Tibial artery (tissue), 4 donors: ENCODE measurements around the gene KCNMA1.

Experiments
- DNase-seq, 2 donors: peaks; one replicate each; pipeline ENCODE4 v3.0.0-alpha.2; 2019
- H3K27ac ChIP-seq, 2 donors: fragments of 200-600 bp; sonication (generic) in 1 of 2; 1 replicate in 1 of 2; 2 replicates in 1 of 2; pipeline ENCODE4 v1.5.1; 2018 to 2019; ENCODE audit warnings: mild to moderate bottlenecking in 1 of 2
- H3K27me3 ChIP-seq, 2 donors: fragments of 200-600 bp; sonication (generic) in 1 of 2; one replicate each; pipeline versions ENCODE4 v1.5.1 to v1.6.0; 2016 to 2019
- H3K36me3 ChIP-seq, 3 donors: fragments of 200-600 bp; sonication (generic) in 2 of 3; one replicate each; pipeline ENCODE4 v1.5.1; 2016 to 2019; ENCODE audit warnings: mild to moderate bottlenecking in 2 of 3
- H3K4me1 ChIP-seq, 4 donors: fragments of 200-600 bp; sonication (generic) in 2 of 4; 1 replicate in 3 of 4; 2 replicates in 1 of 4; pipeline ENCODE4 v1.5.1; 2016 to 2019
- H3K4me3 ChIP-seq, 2 donors: fragments of 200-600 bp; sonication (generic) in 1 of 2; 1 replicate in 1 of 2; 2 replicates in 1 of 2; pipeline ENCODE4 v1.5.1; 2018 to 2019; ENCODE audit warnings: mild to moderate bottlenecking in 2 of 2
- H3K9me3 ChIP-seq, 3 donors: fragments of 200-600 bp; sonication (generic) in 1 of 3; one replicate each; pipeline ENCODE4 v1.5.1; 2016 to 2019
- intact Hi-C: fragments of 100-400 bp; cut with DNase I; formaldehyde crosslinking; loops from one replicate; pipeline ENCODE4 v1.15.0; 2023; ENCODE audit warnings: low total_unique reads
- TF ChIP-seq, protein P1 (sequence below), 2 experiments: fragments of 200-600 bp in 1 of 2; fragments of 450-650 bp in 1 of 2; IDR thresholded peaks; one replicate each; pipeline ENCODE4 v1.5.1; 2017 to 2019; ENCODE audit warnings: antibody characterized with exemption in 2 of 2, mild to moderate bottlenecking in 1 of 2, moderate library complexity in 1 of 2

KCNMA1 gene

DNA sequence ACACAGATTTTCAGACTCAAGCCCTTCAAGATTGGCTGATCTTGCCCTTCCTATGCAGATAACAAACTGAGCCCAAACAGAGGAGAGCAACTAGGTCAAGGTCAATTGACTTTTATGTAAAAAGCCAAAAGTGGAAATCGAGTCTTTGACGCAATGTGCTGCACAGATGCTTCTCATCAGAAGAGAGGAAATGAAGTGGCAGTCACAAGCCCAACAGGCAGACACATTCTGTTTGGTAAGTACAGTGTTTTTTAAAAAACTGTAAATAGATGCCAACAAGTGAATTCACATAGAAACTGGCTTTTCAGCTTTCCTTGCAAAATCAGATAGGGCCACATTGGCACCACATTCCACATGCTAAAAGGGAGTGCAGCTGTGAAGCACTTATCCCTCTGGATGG is 606.6 kb downstream of the KCNMA1 start:
- no peak overlapping the region for H3K4me3 ChIP-seq
- intact Hi-C loops, result no loop called here

DNA sequence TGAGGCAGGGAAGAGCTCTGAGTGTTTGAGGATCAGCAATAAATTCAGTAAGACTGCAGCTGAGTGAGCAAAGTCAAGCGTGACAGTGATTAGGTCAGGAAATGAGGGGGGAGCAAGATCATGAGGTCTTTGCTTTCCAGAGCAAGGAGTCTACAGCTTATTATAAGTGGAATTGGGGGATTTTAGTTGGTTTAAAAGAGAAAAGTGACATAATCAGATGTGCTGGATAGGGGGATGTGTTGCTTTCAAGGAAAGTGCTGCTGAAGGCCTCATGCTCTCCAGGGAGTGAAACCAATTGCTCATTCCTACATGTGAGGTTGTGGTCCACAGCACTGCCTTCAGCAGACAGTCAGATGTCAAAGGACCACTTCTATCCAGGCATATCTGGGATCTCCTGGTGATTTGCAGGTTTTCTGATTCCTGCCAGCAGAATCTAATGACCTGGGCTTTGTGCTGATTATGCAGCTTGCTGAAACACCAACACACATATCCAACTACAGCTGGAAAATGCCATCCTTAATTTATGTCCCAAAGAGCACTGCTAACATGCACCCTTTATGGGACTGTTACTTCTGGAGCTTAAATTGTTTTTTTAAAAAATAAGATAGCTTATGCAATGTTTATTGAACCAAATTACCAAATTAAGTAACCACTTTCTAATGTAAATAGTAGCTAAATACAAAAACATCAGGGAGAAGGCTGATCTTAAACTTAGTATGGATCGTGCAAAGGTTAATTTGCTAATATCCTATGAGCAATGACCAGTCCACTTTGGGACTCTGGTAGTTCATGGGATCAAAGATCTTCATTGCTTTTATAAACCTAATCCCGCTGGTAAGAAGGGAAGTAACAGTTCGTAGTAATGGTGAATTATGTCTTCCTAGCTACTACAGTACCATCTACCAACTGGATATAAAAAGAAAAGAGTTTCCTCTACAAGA is 607.6 kb downstream of the KCNMA1 start:
- intact Hi-C loops, result no loop called here
- H3K27me3 ChIP-seq, result no peaks in the 10 kb centered on the region
- no peak for DNase-seq
- no peaks in the 10 kb centered on the region for H3K9me3 ChIP-seq
- peaks cover 0 to 18% (median 10%) of the 10 kb centered on the region in 4 donors for H3K4me1 ChIP-seq
- no peak overlapping the region for H3K27ac ChIP-seq
- no peaks in the 10 kb centered on the region for H3K36me3 ChIP-seq
- H3K4me3 ChIP-seq, result no peak overlapping the region
- TF ChIP-seq, protein P1, sequence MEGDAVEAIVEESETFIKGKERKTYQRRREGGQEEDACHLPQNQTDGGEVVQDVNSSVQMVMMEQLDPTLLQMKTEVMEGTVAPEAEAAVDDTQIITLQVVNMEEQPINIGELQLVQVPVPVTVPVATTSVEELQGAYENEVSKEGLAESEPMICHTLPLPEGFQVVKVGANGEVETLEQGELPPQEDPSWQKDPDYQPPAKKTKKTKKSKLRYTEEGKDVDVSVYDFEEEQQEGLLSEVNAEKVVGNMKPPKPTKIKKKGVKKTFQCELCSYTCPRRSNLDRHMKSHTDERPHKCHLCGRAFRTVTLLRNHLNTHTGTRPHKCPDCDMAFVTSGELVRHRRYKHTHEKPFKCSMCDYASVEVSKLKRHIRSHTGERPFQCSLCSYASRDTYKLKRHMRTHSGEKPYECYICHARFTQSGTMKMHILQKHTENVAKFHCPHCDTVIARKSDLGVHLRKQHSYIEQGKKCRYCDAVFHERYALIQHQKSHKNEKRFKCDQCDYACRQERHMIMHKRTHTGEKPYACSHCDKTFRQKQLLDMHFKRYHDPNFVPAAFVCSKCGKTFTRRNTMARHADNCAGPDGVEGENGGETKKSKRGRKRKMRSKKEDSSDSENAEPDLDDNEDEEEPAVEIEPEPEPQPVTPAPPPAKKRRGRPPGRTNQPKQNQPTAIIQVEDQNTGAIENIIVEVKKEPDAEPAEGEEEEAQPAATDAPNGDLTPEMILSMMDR (IDR thresholded peaks at IDR 0.05), result no peak

More for the DNA sequence above, 606.6 kb downstream of the KCNMA1 start:
- TF ChIP-seq, protein P1 (IDR thresholded peaks at IDR 0.05), result no peak
- Histone ChIP-seq H3K36me3 (no peaks in the 10 kb centered on the region), H3K9me3 (no peaks in the 10 kb centered on the region), H3K27me3 (no peaks in the 10 kb centered on the region), H3K4me1 (peaks cover 0 to 18% (median 10%) of the 10 kb centered on the region in 4 donors), H3K27ac (no peak overlapping the region)
- no peak for DNase-seq

DNA sequence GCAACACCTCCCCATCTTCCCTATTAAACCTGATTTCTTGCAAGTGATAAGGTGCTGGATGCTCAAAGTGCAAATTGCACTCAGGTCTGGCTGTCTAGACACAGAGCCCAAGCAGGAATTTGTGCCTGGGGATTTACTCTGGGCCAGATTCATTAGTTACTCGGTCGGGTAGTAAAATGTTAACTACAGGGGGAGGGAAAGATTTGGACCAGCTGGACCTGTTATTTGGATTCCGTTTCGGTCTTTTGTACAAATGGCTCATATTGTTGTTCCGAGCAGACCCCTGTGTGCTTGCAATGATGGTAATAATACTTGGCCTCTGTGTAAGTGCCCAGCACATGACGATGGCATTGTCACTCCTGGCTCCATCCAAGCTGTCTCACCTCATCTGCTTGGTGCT is 609.6 kb downstream of the KCNMA1 start:
- no peak overlapping the region for H3K27ac ChIP-seq
- no peaks in the 10 kb centered on the region for H3K9me3 ChIP-seq
- intact Hi-C loops, result no loop called here
- peaks cover 0 to 15% (median 7%) of the 10 kb centered on the region in 4 donors for H3K4me1 ChIP-seq
- no peaks in the 10 kb centered on the region for H3K27me3 ChIP-seq
- DNase-seq, result no peak
- no peaks in the 10 kb centered on the region for H3K36me3 ChIP-seq
- H3K4me3 ChIP-seq, result no peak overlapping the region
- TF ChIP-seq, protein P1 (IDR thresholded peaks at IDR 0.05), result no peak

DNA sequence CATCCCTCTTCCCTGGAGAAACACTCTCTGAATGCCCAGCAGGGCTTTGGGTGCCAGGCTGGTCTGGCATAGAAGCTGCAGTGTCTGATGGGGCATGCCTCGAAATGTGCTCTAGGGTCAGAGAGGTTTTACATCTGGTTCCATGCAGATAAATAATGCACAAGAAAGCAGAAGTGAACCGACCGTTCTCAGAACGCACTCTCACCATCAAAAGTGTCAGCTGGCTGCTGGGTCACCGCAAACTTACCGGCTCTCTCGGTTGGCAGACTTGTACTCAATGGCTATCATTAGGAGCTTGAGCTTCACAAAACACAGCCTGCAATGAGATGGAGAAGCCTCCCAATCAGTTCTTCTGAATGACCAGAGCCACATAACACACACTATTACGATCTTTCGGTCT is 610.0 kb downstream of the KCNMA1 start:
- Histone ChIP-seq H3K4me1 (peaks cover 0 to 20% (median 7%) of the 10 kb centered on the region in 4 donors), H3K9me3 (no peaks in the 10 kb centered on the region), H3K4me3 (no peak overlapping the region), H3K36me3 (no peaks in the 10 kb centered on the region), H3K27me3 (no peaks in the 10 kb centered on the region), H3K27ac (no peak overlapping the region)
- intact Hi-C loops, result no loop called here
- TF ChIP-seq, protein P1 (IDR thresholded peaks at IDR 0.05), result no peak
- DNase-seq, result no peak

DNA sequence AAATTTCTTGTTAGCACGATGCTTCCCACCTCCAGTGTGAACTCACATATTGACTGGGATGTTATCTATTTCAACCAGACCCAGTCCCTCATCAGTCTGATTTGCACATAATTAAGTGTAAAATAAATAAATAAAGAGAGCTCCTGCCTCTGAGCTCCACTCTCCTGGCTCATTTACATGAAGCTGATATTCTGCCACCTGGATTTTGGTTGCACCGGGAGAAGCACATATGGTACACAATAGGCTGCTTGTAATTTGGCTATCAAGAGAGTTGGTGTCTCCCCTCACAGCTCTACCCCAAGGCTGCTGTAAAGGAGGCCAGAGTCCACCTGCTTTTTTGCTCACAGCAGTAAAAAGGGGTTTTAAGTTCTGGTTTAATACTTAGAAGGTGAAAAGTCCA is 610.5 kb downstream of the KCNMA1 start:
- TF ChIP-seq, protein P1 (IDR thresholded peaks at IDR 0.05), result no peak
- Histone ChIP-seq H3K4me3 (no peak overlapping the region), H3K27ac (no peak overlapping the region), H3K4me1 (peaks cover 0 to 24% (median 9%) of the 10 kb centered on the region in 4 donors), H3K27me3 (no peaks in the 10 kb centered on the region), H3K9me3 (no peaks in the 10 kb centered on the region), H3K36me3 (no peaks in the 10 kb centered on the region)
- DNase-seq, result no peak
- intact Hi-C loops, result no loop called here
